Measurements from ENCODE around the gene TMEM240.

GRCh38 chr1:1567891-1568291 is 27.5 kb upstream of the TMEM240 start:
- TF ChIP-seq TCF12 (IDR thresholded peaks at IDR 0.05; ENCODE audit: low read depth) (no peak), USF1 (IDR thresholded peaks at IDR 0.05) (no peak), MAX (IDR thresholded peaks at IDR 0.05) (no peak), RAD21 (IDR thresholded peaks at IDR 0.05; ENCODE audit: low read depth) (no peak), TAF1 (IDR thresholded peaks at IDR 0.05; ENCODE audit: low read depth) (no peak), EGR1 (IDR thresholded peaks at IDR 0.05) (no peak)
